Tibial nerve (tissue), 4 donors: ENCODE measurements around the gene HCFC1. TPM values are rescaled to one million over a fixed set of nuclear protein-coding genes. Genes with fewer than 3 reads are reported as not detected.

Experiments
- DNase-seq, 2 donors: peaks; one replicate each; pipeline ENCODE4 v3.0.0-alpha.2; 2019; ENCODE audit warnings: low spot score in 2 of 2
- H3K27ac ChIP-seq, 4 donors: fragments of 200-600 bp; sonication (generic) in 3 of 4; one replicate each; pipeline ENCODE4 v1.5.1; 2017 to 2019; ENCODE audit warnings: mild to moderate bottlenecking in 1 of 4
- H3K27me3 ChIP-seq, 2 donors: fragments of 200-600 bp; sonication (generic) in 1 of 2; one replicate each; pipeline versions ENCODE4 v1.5.1 to v1.6.0; 2017 to 2019
- H3K36me3 ChIP-seq, 3 donors: fragments of 200-600 bp; sonication (generic); one replicate each; pipeline ENCODE4 v1.5.1; 2018 to 2019
- H3K4me1 ChIP-seq, 4 donors: fragments of 200-600 bp; sonication (generic) in 3 of 4; one replicate each; pipeline ENCODE4 v1.5.1; 2017 to 2019
- H3K4me3 ChIP-seq, 4 donors: fragments of 200-600 bp; sonication (generic) in 3 of 4; one replicate each; pipeline ENCODE4 v1.5.1; 2017 to 2019; ENCODE audit warnings: mild to moderate bottlenecking in 1 of 4, moderate library complexity in 1 of 4
- H3K9me3 ChIP-seq, 4 donors: fragments of 200-600 bp; sonication (generic) in 3 of 4; one replicate each; pipeline ENCODE4 v1.5.1; 2017 to 2019
- EP300 ChIP-seq, 2 donors: sonication (generic); formaldehyde crosslinking; IDR thresholded peaks; one replicate each; pipeline ENCODE4 v1.6.1; 2017; ENCODE audit warnings: antibody characterized with exemption in 2 of 2, mild to moderate bottlenecking in 1 of 2
- POLR2A ChIP-seq, 2 donors: fragments of 450-650 bp; IDR thresholded peaks; one replicate each; pipeline ENCODE4 v1.6.1; 2017; ENCODE audit warnings: antibody characterized with exemption in 2 of 2, mild to moderate bottlenecking in 2 of 2, moderate library complexity in 2 of 2
- WGBS, 2 donors: methylation state at CpG; one replicate each; pipeline ENCODE4 v1.1.5; 2018; 5-methylcytosine and 5-hydroxymethylcytosine counted together
- total RNA-seq, 4 donors: library from RNA; depleted of rRNA; stranded (reverse); fragments of >200 nt; gene quantifications; one replicate each; pipeline ENCODE4 v1.1.0, GENCODE V29; 2016
- TF ChIP-seq, protein P1 (sequence below), 5 experiments: fragments of 200-600 bp in 3 of 5; fragments of 450-650 bp in 2 of 5; sonication (generic) in 3 of 5; IDR thresholded peaks; one replicate each; pipeline ENCODE4 v1.5.1; 2016 to 2019; ENCODE audit warnings: antibody characterized with exemption in 5 of 5, mild to moderate bottlenecking in 3 of 5, moderate library complexity in 2 of 5

The HCFC1 gene
- total RNA-seq, 4 donors from 2014 or later: 42.6 to 52.2 (median 48.9) TPM

DNA sequence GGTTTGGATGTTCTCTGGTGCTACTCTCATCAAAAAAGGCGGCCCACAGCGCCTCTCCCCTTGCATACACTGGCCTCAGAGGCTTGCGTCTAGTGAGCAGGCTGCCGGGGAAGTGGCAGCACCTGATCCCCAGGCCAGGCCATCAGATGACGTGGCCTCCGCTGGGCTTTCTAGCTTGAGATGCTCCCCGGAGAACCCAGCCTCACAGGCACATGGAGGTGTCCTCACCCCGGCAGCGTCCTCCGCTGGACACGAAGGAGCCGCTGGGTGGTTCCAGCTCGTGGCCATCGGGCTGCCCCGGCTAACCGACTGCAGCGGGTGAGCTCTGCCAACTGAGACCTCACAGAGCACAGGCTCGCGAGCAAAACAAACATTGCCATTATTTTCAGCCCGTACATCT is 35.3 kb upstream of the HCFC1 start:
- Histone ChIP-seq H3K9me3 (no peaks in the 10 kb centered on the region), H3K4me3 (no peak overlapping the region), H3K4me1 (peaks cover 0 to 11% (median 0%) of the 10 kb centered on the region in 4 donors), H3K27me3 (no peaks in the 10 kb centered on the region), H3K36me3 (peaks cover 0 to 8% (median 0%) of the 10 kb centered on the region in 3 donors), H3K27ac (no peak overlapping the region)
- DNase-seq: no peak
- TF ChIP-seq EP300 (IDR thresholded peaks at IDR 0.05) (no peak), POLR2A (IDR thresholded peaks at IDR 0.05) (no peak)
- TF ChIP-seq, protein P1, sequence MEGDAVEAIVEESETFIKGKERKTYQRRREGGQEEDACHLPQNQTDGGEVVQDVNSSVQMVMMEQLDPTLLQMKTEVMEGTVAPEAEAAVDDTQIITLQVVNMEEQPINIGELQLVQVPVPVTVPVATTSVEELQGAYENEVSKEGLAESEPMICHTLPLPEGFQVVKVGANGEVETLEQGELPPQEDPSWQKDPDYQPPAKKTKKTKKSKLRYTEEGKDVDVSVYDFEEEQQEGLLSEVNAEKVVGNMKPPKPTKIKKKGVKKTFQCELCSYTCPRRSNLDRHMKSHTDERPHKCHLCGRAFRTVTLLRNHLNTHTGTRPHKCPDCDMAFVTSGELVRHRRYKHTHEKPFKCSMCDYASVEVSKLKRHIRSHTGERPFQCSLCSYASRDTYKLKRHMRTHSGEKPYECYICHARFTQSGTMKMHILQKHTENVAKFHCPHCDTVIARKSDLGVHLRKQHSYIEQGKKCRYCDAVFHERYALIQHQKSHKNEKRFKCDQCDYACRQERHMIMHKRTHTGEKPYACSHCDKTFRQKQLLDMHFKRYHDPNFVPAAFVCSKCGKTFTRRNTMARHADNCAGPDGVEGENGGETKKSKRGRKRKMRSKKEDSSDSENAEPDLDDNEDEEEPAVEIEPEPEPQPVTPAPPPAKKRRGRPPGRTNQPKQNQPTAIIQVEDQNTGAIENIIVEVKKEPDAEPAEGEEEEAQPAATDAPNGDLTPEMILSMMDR (IDR thresholded peaks at IDR 0.05): no peak
- WGBS, 2 donors: 80 to 96% methylated on average over 2 to 18 of the region's 20 CpGs

DNA sequence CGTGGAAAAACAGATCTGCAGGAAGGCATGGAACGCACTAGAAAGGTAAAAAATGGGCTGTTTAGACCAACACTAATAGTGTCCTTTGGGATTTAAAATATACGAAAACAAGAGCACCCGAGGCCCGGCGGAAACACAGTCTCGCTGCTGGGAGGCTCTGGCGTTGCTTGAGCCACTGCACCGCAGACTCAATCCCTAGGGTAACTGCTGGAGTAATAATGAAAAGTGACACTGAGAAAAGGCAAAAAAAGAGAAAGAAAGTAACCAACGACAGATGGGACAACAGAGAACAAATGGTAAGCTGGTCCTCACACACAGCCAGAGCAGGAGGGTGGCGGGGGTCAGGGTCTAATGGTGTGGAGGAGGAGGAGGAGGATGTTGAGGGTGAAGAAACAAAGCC is 32.7 kb upstream of the HCFC1 start:
- Histone ChIP-seq H3K4me3 (no peak overlapping the region), H3K9me3 (no peaks in the 10 kb centered on the region), H3K27me3 (no peaks in the 10 kb centered on the region), H3K4me1 (peaks cover 0 to 12% (median 2%) of the 10 kb centered on the region in 4 donors), H3K27ac (no peak overlapping the region), H3K36me3 (no peaks in the 10 kb centered on the region)
- WGBS, 2 donors: 44 to 75% methylated on average over 4 to 11 of the region's 11 CpGs
- no peak for DNase-seq
- TF ChIP-seq POLR2A (IDR thresholded peaks at IDR 0.05) (no peak), EP300 (IDR thresholded peaks at IDR 0.05) (no peak)
- TF ChIP-seq, protein P1 (IDR thresholded peaks at IDR 0.05): no peak

DNA sequence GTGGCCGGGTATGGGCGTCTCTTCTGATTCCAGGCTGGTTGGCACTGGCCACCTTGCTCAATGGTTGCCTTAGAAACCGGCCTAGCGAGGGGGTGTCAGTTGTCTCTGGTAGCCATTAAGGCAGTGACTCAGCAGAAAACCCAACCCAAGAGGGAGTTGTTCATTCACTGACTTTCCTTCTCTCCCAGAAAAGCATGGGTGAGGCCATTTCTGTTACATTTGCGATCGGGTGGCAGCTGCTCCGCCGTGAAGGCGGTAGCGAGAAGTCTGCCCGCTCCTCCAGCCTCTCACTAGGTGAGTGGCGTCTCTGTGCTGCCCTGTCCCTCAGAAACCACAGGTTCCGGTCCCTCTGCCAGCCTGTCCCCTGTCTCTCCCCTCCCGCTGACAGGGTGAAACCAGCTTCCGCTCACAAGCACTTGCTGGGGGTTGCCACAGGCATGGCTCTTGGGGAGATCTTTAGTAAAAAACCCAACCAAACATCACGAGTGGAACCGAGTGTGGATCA is 30.6 kb upstream of the HCFC1 start:
- Histone ChIP-seq H3K27me3 (no peaks in the 10 kb centered on the region), H3K4me3 (no peak overlapping the region), H3K4me1 (peaks cover 0 to 12% (median 2%) of the 10 kb centered on the region in 4 donors), H3K36me3 (no peaks in the 10 kb centered on the region), H3K9me3 (no peaks in the 10 kb centered on the region), H3K27ac (peak overlapping the region in 2 of 4 donors; percentile 69 to 77)
- peak in 1 of 2 donors; percentile 32 for DNase-seq
- no peak for TF ChIP-seq POLR2A (IDR thresholded peaks at IDR 0.05)
- TF ChIP-seq EP300 (IDR thresholded peaks at IDR 0.05): peak in 1 of 2 donors; percentile 35
- TF ChIP-seq, protein P1 (IDR thresholded peaks at IDR 0.05): no peak
- 30 to 80% methylated on average over 8 to 17 of the region's 17 CpGs for WGBS, 2 donors

DNA sequence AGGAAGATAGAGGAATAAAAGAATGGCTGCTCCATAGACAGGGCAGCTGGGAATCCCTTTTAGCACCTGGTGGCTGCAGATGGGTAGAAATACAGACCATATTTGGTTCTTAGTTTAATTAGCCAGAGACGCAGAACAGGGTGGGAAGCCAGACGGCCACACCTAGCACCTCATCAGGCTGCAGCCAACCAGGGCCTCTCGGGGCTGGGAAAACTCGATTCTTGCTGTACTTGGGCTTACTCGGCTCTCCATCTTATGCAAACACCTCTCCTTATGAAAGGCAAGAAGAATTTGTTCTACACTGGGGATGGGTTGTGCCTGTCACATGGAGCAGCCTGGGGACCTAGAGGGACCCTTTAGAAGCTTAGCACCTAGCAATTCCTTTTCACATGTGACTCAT is 28.4 kb upstream of the HCFC1 start:
- Histone ChIP-seq H3K27me3 (no peaks in the 10 kb centered on the region), H3K27ac (peak overlapping the region in 1 of 4 donors; percentile 20), H3K4me1 (peaks cover 0 to 12% (median 2%) of the 10 kb centered on the region in 4 donors), H3K36me3 (no peaks in the 10 kb centered on the region), H3K4me3 (no peak overlapping the region), H3K9me3 (no peaks in the 10 kb centered on the region)
- WGBS, 2 donors: 59 to 79% methylated on average over 5 of the region's 5 CpGs
- no peak for DNase-seq
- TF ChIP-seq, protein P1 (IDR thresholded peaks at IDR 0.05): no peak
- TF ChIP-seq EP300 (IDR thresholded peaks at IDR 0.05): no peak

DNA sequence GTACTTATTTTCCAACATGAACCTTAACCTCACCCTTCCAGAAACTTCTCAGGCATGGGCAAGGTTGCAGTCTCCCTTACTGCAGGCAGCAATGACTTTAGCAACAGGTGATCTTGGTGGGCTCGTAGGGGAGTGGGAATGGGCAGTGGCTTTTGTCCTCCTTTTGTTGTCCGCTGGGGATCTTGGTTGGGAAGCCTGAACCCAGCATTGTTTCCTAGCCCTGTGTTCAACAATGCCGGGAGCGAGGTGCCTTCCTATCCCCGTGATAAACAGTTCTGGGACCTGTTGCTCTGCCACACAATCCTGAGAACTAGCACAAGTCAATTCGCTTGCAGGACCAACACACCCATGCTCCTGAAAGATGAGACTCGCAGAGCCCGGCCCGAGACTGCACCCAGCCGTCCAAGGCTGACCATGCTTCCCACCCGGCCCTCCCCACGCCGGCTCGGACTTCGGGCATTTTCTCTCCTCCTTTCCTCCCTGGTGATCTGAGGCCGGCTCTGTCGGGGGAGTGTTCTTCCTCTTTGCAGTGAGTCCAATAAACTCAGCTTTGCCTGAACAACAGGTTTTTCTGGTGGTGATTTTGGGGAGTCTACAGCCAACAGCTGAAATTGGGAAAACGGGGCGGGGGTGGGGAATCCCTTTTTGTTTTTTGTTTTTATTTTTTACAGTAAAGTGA is 27.9 kb upstream of the HCFC1 start:
- Histone ChIP-seq H3K9me3 (no peaks in the 10 kb centered on the region), H3K4me3 (no peak overlapping the region), H3K27ac (peak overlapping the region in 1 of 4 donors; percentile 20), H3K4me1 (peaks cover 0 to 12% (median 2%) of the 10 kb centered on the region in 4 donors), H3K27me3 (no peaks in the 10 kb centered on the region), H3K36me3 (no peaks in the 10 kb centered on the region)
- WGBS, 2 donors: 30 to 66% methylated on average over 17 to 19 of the region's 19 CpGs
- TF ChIP-seq EP300 (IDR thresholded peaks at IDR 0.05) (no peak), POLR2A (IDR thresholded peaks at IDR 0.05) (no peak)
- TF ChIP-seq, protein P1 (IDR thresholded peaks at IDR 0.05): no peak
- no peak for DNase-seq
